Astrocyte of the hippocampus (primary cell): ENCODE results near the gene SH3BP2.
A peak's percentile ranks its signal among the peaks of the same experiment; 100 is the strongest.

Experiments
- DNase-seq: peaks from one replicate; pipeline ENCODE4 v3.0.0; 2011; ENCODE audit warnings: low read depth, low spot score

The SH3BP2 gene

GRCh38 chr4:2831611-2832308 lies 38.9 kb downstream of the SH3BP2 start:
- no peak for DNase-seq

- no peak for DNase-seq
Observed at GRCh38 chr4:2832309-2832980, 39.6 kb downstream of the SH3BP2 start.

- no peak for DNase-seq
Observed at GRCh38 chr4:2832981-2833670, 40.2 kb downstream of the SH3BP2 start.

GRCh38 chr4:2833671-2834000 lies 40.8 kb downstream of the SH3BP2 start:
- DNase-seq: no peak

GRCh38 chr4:2834001-2834921 lies 41.4 kb downstream of the SH3BP2 start:
- DNase-seq: no peak

GRCh38 chr4:2835978-2836377 lies 43.1 kb downstream of the SH3BP2 start:
- DNase-seq: no peak

GRCh38 chr4:2836391-2836859 lies 43.5 kb downstream of the SH3BP2 start:
- no peak for DNase-seq

- DNase-seq: no peak
Observed at GRCh38 chr4:2837110-2837903, 44.4 kb downstream of the SH3BP2 start.

GRCh38 chr4:2837904-2838496 lies 45.1 kb downstream of the SH3BP2 start:
- DNase-seq: peak; percentile 54

GRCh38 chr4:2839060-2839459 lies 46.2 kb downstream of the SH3BP2 start:
- DNase-seq: no peak

GRCh38 chr4:2842687-2843262 lies 49.9 kb downstream of the SH3BP2 start:
- peak; percentile 32 for DNase-seq

GRCh38 chr4:2843263-2843940 lies 50.5 kb downstream of the SH3BP2 start, which contains the start of gene ADD1:
Gene ADD1 (plus strand): TSS chr4:2843844. CDS start chr4:2875916, 32,072 bp downstream.
- DNase-seq: peak; percentile 99

- DNase-seq: peak; percentile 56
Observed at GRCh38 chr4:2843941-2844584, 51.2 kb downstream of the SH3BP2 start.

GRCh38 chr4:2846172-2846571 lies 53.3 kb downstream of the SH3BP2 start:
- DNase-seq: no peak

GRCh38 chr4:2847302-2847871 lies 54.5 kb downstream of the SH3BP2 start:
- no peak for DNase-seq

GRCh38 chr4:2848449-2848848 lies 55.6 kb downstream of the SH3BP2 start:
- peak; percentile 23 for DNase-seq

- no peak for DNase-seq
Observed at GRCh38 chr4:2849267-2850152, 56.6 kb downstream of the SH3BP2 start.
